DOHH2 (cell line): Measurements from ENCODE around the gene BRD3.
"Not testable (repeated sequence)": the region's sequence is repeated elsewhere in the genome, so short reads cannot be mapped to it uniquely, and the experiment has no call there.

Experiments
- H3F3A ChIP-seq: fragments of 200-600 bp; sonication (generic), shearing (Covaris generic); 2 replicates; pipeline ENCODE4 v1.6.0; 2016; ENCODE audit warnings: antibody characterized with exemption, mild to moderate bottlenecking; ENCODE audit not compliant: control insufficient read depth, insufficient read depth
- H3K27ac ChIP-seq: fragments of 200-600 bp; sonication (generic); 2 replicates; pipeline ENCODE4 v1.5.1; 2014; ENCODE audit warnings: low read depth, mild to moderate bottlenecking, low read length, moderate library complexity
- H3K27me3 ChIP-seq: fragments of 200-600 bp; sonication (generic); 2 replicates; pipeline ENCODE4 v1.6.1; 2014; ENCODE audit warnings: mild to moderate bottlenecking, low read length, mixed read lengths; ENCODE audit not compliant: control insufficient read depth
- H3K36me3 ChIP-seq: fragments of 200-600 bp; sonication (generic); 2 replicates; pipeline ENCODE4 v1.6.1; 2014; ENCODE audit warnings: mild to moderate bottlenecking, low read length, moderate library complexity, mixed read lengths; ENCODE audit not compliant: control insufficient read depth
- H3K4me1 ChIP-seq: fragments of 200-600 bp; sonication (generic); 2 replicates; pipeline ENCODE4 v1.6.1; 2014; ENCODE audit warnings: mild to moderate bottlenecking, low read length, mixed read lengths; ENCODE audit not compliant: control insufficient read depth
- H3K4me2 ChIP-seq: fragments of 200-600 bp; sonication (generic); 2 replicates; pipeline ENCODE4 v1.6.0; 2014; ENCODE audit warnings: mild to moderate bottlenecking, low read length, moderate library complexity
- H3K4me3 ChIP-seq: fragments of 200-600 bp; sonication (generic); 2 replicates; pipeline ENCODE4 v1.5.1; 2014; ENCODE audit warnings: mild to moderate bottlenecking, low read length, mixed read lengths
- H3K79me2 ChIP-seq: fragments of 200-600 bp; sonication (generic); 2 replicates; pipeline ENCODE4 v1.6.1; 2014; ENCODE audit warnings: mild to moderate bottlenecking, low read length, mixed read lengths; ENCODE audit not compliant: control insufficient read depth
- H3K9me2 ChIP-seq: fragments of 200-600 bp; sonication (generic); replicated peaks from 2 replicates; pipeline ENCODE4 v1.6.1; 2014; ENCODE audit warnings: mild to moderate bottlenecking, low read length, mixed read lengths; ENCODE audit not compliant: control insufficient read depth
- H3K9me3 ChIP-seq: fragments of 200-600 bp; sonication (generic); 2 replicates; pipeline ENCODE4 v1.6.1; 2014; ENCODE audit warnings: antibody characterized with exemption, low read length, mixed read lengths; ENCODE audit not compliant: control insufficient read depth, insufficient read depth
- H4K20me1 ChIP-seq: fragments of 200-600 bp; sonication (generic); 2 replicates; pipeline ENCODE4 v1.6.0; 2014; ENCODE audit warnings: low read depth, mild to moderate bottlenecking, antibody characterized with exemption, low read length, moderate library complexity; ENCODE audit not compliant: control insufficient read depth, insufficient read depth
- CTCF ChIP-seq: fragments of 200-600 bp; sonication (generic); IDR thresholded peaks from one replicate; pipeline ENCODE4 v1.5.1; 2014; ENCODE audit warnings: antibody characterized with exemption, mild to moderate bottlenecking, low read depth, low read length; ENCODE audit not compliant: poor library complexity, severe bottlenecking
- EZH2phosphoT487 ChIP-seq: fragments of 200-600 bp; sonication (generic); IDR thresholded peaks from 2 replicates; pipeline ENCODE4 v1.6.1; 2017; ENCODE audit warnings: borderline replicate concordance, mild to moderate bottlenecking, antibody characterized with exemption, low read length, moderate library complexity, mixed read lengths

Gene BRD3

GRCh38 chr9:133991214-133991921 is 76.5 kb downstream of the BRD3 start:
- H3K4me1 ChIP-seq: peaks cover 37% of the 10 kb centered on the region
- no peaks in the 10 kb centered on the region for H3K9me3 ChIP-seq
- H3K27ac ChIP-seq: no peak overlapping the region
- peaks cover 57% of the 10 kb centered on the region for H3K79me2 ChIP-seq
- no peaks in the 10 kb centered on the region for H3K9me2 ChIP-seq
- H3K4me2 ChIP-seq: peak overlapping the region; percentile 83
- peaks cover 8% of the 10 kb centered on the region; the same call in 1 of the 2 replicates for H4K20me1 ChIP-seq
- H3K36me3 ChIP-seq: no peaks in the 10 kb centered on the region
- peak overlapping the region; percentile 94 for H3K4me3 ChIP-seq
- no peaks in the 10 kb centered on the region for H3K27me3 ChIP-seq
- no peak for TF ChIP-seq CTCF
- TF ChIP-seq EZH2phosphoT487: no peak
- H3F3A ChIP-seq: 0 out of 2 replicates have a peak, but pooled peaks cover 3% of the 10 kb centered on the region

GRCh38 chr9:133990366-133991213 is 77.2 kb downstream of the BRD3 start:
- Histone ChIP-seq H3K4me2 (peak overlapping the region; percentile 83), H3F3A (0 out of 2 replicates have a peak, but pooled peaks cover 3% of the 10 kb centered on the region), H3K4me3 (peak overlapping the region; percentile 94), H3K9me3 (no peaks in the 10 kb centered on the region), H3K36me3 (no peaks in the 10 kb centered on the region), H4K20me1 (peaks cover 8% of the 10 kb centered on the region; the same call in 1 of the 2 replicates), H3K9me2 (no peaks in the 10 kb centered on the region), H3K79me2 (peaks cover 65% of the 10 kb centered on the region), H3K27ac (no peak overlapping the region), H3K4me1 (peaks cover 41% of the 10 kb centered on the region), H3K27me3 (no peaks in the 10 kb centered on the region)
- TF ChIP-seq CTCF (no peak), EZH2phosphoT487 (no peak)

GRCh38 chr9:133989625-133990365 is 78.0 kb downstream of the BRD3 start:
- no peaks in the 10 kb centered on the region for H3K36me3 ChIP-seq
- TF ChIP-seq CTCF (no peak), EZH2phosphoT487 (no peak)
- H4K20me1 ChIP-seq: peaks cover 8% of the 10 kb centered on the region; the same call in 1 of the 2 replicates
- H3K27me3 ChIP-seq: no peaks in the 10 kb centered on the region
- no peaks in the 10 kb centered on the region for H3K9me3 ChIP-seq
- H3K4me1 ChIP-seq: peaks cover 41% of the 10 kb centered on the region
- H3K4me2 ChIP-seq: peak overlapping the region; percentile 83
- peaks cover 72% of the 10 kb centered on the region for H3K79me2 ChIP-seq
- 0 out of 2 replicates have a peak, but pooled peaks cover 3% of the 10 kb centered on the region for H3F3A ChIP-seq
- H3K9me2 ChIP-seq: no peaks in the 10 kb centered on the region
- peak overlapping the region; percentile 94 for H3K4me3 ChIP-seq
- H3K27ac ChIP-seq: no peak overlapping the region

- H3K27me3 ChIP-seq, H3K9me3 ChIP-seq, H3F3A ChIP-seq, H3K9me2 ChIP-seq, H3K4me2 ChIP-seq, H3K27ac ChIP-seq, H3K4me3 ChIP-seq, H4K20me1 ChIP-seq, H3K36me3 ChIP-seq: not testable (repeated sequence)
- Histone ChIP-seq H3K4me1 (peaks cover 34% of the 10 kb centered on the region), H3K79me2 (peaks cover 82% of the 10 kb centered on the region)
Measured at GRCh38 chr9:133988771-133989170, 79.1 kb downstream of the BRD3 start.
